ENCODE data around the gene FHIT.

FHIT gene

DNA sequence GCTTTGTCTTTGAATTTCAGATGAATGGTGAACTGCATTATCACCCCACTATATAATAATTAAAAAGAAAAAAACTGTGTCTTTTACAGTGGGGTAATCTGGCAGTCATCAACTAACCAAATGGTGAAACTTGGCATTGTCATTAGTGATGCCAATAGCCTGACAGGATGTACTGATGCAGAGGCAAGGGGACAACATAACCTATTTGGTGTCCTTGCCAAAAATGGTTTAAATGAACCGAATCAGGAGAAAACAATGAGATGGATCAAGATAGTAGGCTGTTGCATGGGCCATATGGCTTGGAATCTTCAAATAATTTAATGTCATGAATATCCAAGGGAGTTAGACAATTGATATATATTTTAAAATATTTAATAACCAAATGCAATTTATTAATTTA lies 738.7 kb downstream of the FHIT start:
- Mint-ChIP-seq H3K27ac (no peak overlapping the region), H3K36me3 (ENCODE audit: low read depth) (no peaks in the 10 kb centered on the region), H3K4me3 (no peak overlapping the region), H3K27me3 (ENCODE audit: low read depth) (no peaks in the 10 kb centered on the region), H3K4me1 (peaks cover 7% of the 10 kb centered on the region), H3K9me3 (peaks cover 21% of the 10 kb centered on the region)
- TF ChIP-seq, protein P1, sequence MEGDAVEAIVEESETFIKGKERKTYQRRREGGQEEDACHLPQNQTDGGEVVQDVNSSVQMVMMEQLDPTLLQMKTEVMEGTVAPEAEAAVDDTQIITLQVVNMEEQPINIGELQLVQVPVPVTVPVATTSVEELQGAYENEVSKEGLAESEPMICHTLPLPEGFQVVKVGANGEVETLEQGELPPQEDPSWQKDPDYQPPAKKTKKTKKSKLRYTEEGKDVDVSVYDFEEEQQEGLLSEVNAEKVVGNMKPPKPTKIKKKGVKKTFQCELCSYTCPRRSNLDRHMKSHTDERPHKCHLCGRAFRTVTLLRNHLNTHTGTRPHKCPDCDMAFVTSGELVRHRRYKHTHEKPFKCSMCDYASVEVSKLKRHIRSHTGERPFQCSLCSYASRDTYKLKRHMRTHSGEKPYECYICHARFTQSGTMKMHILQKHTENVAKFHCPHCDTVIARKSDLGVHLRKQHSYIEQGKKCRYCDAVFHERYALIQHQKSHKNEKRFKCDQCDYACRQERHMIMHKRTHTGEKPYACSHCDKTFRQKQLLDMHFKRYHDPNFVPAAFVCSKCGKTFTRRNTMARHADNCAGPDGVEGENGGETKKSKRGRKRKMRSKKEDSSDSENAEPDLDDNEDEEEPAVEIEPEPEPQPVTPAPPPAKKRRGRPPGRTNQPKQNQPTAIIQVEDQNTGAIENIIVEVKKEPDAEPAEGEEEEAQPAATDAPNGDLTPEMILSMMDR (IDR thresholded peaks at IDR 0.05; ENCODE audit: unreplicated experiment in 3 of 3), result no peak

DNA sequence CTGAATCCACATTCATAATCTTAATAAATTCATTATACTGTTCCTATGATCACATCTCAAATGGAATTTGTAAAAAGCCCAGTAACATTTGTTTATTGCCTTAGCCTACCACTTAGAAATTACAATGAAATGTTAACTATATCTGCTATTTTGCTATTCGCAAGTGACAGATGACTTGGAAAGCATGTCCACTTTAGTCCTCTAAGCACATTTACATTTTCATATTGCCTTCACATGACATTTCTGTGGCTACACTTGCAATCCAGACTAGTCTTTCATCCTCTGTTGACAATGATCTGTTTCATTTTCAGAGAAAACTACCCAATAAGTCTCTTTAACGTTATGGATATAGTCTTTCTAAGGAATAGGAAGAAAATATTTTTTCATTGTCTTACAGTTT lies 741.8 kb downstream of the FHIT start:
- TF ChIP-seq, protein P1 (IDR thresholded peaks at IDR 0.05; ENCODE audit: unreplicated experiment in 3 of 3), result no peak
- no peaks in the 10 kb centered on the region for H3K4me1 Mint-ChIP-seq
- H3K27ac Mint-ChIP-seq, result no peak overlapping the region
- peaks cover 25% of the 10 kb centered on the region for H3K9me3 Mint-ChIP-seq
- H3K27me3 Mint-ChIP-seq (ENCODE audit: low read depth), result no peaks in the 10 kb centered on the region
- H3K4me3 Mint-ChIP-seq, result no peak overlapping the region
- H3K36me3 Mint-ChIP-seq (ENCODE audit: low read depth), result no peaks in the 10 kb centered on the region

DNA sequence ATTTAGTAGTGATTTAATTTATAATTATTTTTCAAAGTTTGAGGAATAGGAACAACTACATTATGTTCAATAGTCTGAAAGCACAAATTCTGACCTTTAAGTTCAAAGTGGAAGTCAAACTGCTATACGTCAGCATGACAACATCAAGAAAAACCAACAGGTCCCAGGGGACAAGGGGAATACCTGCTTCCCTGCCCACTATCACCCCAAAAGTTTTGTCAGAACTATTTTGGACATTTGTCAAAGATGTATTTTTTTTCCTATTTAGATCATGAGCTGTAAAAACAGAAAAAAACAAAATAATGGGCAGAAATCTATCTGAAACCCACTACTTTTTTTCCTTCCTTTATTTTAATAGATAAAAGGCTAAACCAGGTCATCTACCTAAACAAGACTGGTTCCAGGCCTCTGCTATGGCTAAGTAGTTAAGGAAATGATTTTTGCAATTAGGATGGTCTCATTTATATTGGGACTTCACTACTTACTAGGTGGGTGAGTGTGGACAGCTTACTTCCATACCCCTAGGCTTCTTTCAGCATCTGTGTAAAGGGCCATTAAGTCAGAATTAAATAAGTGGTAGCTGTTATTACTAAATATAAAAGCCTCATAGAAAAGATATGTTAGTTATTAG lies 746.3 kb downstream of the FHIT start:
- TF ChIP-seq, protein P1 (IDR thresholded peaks at IDR 0.05; ENCODE audit: unreplicated experiment in 3 of 3), result no peak
- no peaks in the 10 kb centered on the region for H3K36me3 Mint-ChIP-seq (ENCODE audit: low read depth)
- no peak overlapping the region for H3K27ac Mint-ChIP-seq
- H3K4me1 Mint-ChIP-seq, result no peaks in the 10 kb centered on the region
- no peaks in the 10 kb centered on the region for H3K27me3 Mint-ChIP-seq (ENCODE audit: low read depth)
- peaks cover 14% of the 10 kb centered on the region for H3K9me3 Mint-ChIP-seq
- no peak overlapping the region for H3K4me3 Mint-ChIP-seq

DNA sequence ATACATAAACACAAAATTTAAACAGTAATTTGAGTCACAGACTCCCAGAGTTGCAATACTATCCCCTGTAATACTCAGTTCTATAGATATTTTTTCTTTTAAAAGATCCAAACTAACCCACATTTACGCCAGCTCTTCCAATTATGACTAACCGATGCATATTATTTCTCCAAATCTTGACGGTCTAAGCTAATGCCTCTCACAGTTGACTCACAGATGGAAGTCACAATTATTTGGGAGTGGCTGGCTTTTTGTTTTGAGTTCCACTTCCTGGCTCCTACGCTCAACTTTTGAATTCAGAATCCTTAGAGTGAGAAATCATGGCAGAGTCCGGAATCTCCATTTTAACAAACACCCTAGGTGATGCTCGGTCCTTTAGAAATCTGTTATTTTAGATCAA lies 749.9 kb downstream of the FHIT start:
- no peak overlapping the region for H3K4me3 Mint-ChIP-seq
- H3K36me3 Mint-ChIP-seq (ENCODE audit: low read depth), result no peaks in the 10 kb centered on the region
- H3K27ac Mint-ChIP-seq, result no peak overlapping the region
- peaks cover 5% of the 10 kb centered on the region for H3K4me1 Mint-ChIP-seq
- no peaks in the 10 kb centered on the region for H3K9me3 Mint-ChIP-seq
- TF ChIP-seq, protein P1 (IDR thresholded peaks at IDR 0.05; ENCODE audit: unreplicated experiment in 3 of 3), result no peak
- H3K27me3 Mint-ChIP-seq (ENCODE audit: low read depth), result peaks cover 3% of the 10 kb centered on the region

DNA sequence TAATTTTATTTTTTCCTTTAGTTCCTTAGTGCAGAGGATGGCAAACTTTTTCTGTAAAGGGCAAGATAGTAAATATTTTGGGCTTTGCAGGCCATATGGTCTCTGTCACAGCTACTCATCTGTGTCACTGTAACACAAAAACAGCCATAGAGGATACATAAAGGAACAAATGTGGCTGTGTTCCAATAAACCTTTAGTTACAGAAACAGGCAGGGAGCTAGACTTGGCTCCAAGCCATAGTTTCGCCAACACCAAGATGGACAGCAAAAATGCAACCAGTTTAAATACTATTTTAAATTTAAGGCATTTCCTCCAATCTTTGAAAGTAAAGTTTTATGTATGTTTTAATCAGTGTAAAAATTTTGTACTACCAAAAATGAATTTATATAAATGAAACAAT lies 753.4 kb downstream of the FHIT start:
- Mint-ChIP-seq H3K9me3 (no peaks in the 10 kb centered on the region), H3K27ac (no peak overlapping the region), H3K36me3 (ENCODE audit: low read depth) (no peaks in the 10 kb centered on the region), H3K4me1 (peaks cover 5% of the 10 kb centered on the region), H3K27me3 (ENCODE audit: low read depth) (peaks cover 3% of the 10 kb centered on the region), H3K4me3 (no peak overlapping the region)
- TF ChIP-seq, protein P1 (IDR thresholded peaks at IDR 0.05; ENCODE audit: unreplicated experiment in 3 of 3), result no peak

DNA sequence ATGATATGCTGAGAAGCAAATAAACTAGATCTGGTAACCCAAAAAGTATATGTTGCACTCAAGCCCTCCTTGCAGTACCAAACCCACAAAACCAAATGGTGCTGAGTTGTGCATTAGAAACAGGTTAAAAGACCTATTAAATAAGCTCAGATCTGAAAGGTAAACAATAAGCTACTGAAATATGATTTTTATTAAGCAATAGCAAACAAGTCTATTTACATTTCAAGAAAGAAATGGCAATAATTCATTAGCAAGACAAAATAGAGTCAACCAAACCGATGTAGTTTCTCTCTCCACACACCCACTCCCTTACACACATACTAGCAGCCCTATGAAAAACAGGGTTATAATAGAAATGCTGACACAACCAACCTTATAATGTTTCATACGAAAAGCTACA lies 760.3 kb downstream of the FHIT start:
- H3K27me3 Mint-ChIP-seq (ENCODE audit: low read depth), result no peaks in the 10 kb centered on the region
- TF ChIP-seq, protein P1 (IDR thresholded peaks at IDR 0.05; ENCODE audit: unreplicated experiment in 3 of 3), result no peak
- no peaks in the 10 kb centered on the region for H3K36me3 Mint-ChIP-seq (ENCODE audit: low read depth)
- H3K27ac Mint-ChIP-seq, result no peak overlapping the region
- H3K9me3 Mint-ChIP-seq, result no peaks in the 10 kb centered on the region
- H3K4me1 Mint-ChIP-seq, result no peaks in the 10 kb centered on the region
- H3K4me3 Mint-ChIP-seq, result no peak overlapping the region

All from nephron (organoid).